GM12873 (cell line): ENCODE results near the gene TSPAN31.

Source experiments
- TF ChIP-seq, protein P1 (sequence below): IDR thresholded peaks from 2 replicates; pipeline ENCODE4 v1.5.1; 2012; ENCODE audit warnings: low read depth, mild to moderate bottlenecking, moderate library complexity, low read length, control low read depth; ENCODE audit not compliant: insufficient read depth; ENCODE audit errors: missing control alignments

TSPAN31 gene, protein sequence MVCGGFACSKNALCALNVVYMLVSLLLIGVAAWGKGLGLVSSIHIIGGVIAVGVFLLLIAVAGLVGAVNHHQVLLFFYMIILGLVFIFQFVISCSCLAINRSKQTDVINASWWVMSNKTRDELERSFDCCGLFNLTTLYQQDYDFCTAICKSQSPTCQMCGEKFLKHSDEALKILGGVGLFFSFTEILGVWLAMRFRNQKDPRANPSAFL

DNA sequence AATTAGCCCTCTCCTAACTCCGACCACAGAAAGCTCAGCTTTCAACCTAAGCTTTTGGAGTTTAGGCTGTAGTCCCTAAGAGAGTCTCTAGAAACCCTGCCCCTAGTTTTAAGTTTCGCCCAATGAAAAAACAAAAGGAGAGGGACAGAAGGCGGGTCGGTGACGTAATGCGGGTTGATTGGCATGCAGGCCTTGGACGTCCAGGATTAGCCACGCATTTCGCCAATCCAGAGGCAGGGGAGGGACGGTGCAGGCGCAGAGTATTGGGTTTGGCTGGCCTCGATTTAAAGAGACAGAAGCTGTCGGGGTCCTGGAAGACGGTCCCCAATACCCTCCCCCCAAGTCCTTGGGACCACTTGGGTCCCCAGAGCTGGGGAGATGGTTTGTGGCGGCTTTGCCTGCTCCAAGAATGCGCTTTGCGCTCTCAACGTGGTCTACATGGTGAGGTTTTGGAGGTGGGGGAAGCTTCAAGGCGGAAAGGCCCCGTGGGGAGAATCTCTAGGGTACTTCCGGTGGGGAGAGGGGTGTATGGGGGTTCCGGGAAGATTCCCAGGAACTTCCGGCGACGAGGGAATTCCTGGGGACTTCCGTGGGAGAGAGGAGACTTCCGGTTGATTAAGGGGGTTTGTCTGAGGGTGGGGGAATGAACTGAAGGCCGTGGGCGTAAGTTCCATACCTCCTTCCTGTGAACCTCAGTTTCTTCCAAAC, at the start of gene TSPAN31:
TSPAN31 (plus strand) TSS at position 263 of the 708 bp plus-strand sequence; CDS start at position 379, 116 bp downstream.
- TF ChIP-seq, protein P1, sequence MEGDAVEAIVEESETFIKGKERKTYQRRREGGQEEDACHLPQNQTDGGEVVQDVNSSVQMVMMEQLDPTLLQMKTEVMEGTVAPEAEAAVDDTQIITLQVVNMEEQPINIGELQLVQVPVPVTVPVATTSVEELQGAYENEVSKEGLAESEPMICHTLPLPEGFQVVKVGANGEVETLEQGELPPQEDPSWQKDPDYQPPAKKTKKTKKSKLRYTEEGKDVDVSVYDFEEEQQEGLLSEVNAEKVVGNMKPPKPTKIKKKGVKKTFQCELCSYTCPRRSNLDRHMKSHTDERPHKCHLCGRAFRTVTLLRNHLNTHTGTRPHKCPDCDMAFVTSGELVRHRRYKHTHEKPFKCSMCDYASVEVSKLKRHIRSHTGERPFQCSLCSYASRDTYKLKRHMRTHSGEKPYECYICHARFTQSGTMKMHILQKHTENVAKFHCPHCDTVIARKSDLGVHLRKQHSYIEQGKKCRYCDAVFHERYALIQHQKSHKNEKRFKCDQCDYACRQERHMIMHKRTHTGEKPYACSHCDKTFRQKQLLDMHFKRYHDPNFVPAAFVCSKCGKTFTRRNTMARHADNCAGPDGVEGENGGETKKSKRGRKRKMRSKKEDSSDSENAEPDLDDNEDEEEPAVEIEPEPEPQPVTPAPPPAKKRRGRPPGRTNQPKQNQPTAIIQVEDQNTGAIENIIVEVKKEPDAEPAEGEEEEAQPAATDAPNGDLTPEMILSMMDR = no peak

DNA sequence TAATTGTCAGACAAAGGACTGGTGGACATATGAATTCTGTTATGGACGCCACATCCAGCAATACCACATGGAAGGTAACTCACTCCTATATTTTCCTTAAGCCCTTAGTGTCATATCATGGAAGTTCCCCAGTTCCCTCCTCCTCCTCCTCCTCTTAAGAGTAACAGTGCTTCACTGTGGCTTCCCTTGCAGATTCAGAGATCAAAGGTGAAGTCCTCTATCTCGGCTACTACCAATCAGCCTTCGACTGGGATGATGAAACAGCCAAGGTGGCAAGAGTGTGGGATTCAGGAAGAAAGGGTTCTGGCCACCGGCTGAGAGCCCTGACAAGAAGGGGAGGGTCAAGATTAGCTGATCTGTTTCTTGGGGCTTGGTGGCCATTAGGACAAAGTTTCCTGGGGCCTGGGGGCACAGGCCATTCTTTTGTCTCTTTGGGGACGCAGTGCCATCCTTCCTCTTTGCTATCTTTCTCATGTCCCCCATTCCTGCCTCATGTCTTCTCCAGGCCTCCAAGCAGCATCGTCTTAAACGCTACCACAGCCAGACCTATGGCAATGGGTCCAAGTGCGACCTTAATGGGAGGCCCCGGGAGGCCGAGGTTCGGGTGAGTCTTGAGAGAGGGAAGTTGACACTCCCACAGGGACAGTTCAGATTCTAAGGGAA, 48.9 kb upstream of the TSPAN31 start:
- TF ChIP-seq, protein P1 = no peak

DNA sequence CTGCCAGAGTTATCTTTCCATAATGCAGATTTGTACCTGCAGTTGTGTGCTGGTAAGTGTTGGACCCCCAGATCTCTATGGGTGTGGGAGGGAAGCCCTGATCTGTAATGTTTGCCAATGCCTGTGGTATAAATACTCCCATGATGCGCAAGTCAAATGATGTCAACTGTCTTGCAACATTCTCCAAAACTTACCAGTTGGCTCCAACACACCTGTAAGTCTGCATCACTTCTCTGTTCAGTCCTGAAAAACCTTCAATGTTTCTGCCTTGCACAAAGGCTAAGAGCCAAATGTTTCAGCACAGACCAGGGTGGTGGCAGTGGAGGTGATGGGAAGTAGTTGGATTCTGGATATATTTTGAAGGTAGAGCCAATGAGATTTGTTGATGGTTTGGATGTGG, 47.8 kb upstream of the TSPAN31 start:
- TF ChIP-seq, protein P1 = no peak

DNA sequence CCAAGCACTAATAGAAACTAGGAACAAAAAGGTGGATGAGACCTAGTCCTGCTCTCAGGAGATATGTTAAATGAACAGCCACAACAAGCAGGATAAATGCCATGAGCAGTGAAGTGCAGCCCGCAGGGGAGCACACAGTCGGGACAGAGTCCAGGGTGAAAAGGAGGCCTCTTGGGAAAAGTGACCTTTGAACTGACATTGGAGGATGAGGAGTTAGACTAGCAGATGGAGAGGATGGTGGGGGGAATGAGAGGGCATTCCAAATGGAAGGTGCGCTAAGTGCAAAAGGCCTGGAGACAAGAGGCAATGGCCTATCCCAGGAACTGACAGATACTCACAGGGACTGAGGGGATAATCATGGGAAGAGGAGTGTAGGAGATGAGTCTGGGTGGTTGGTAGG, 46.4 kb upstream of the TSPAN31 start:
- TF ChIP-seq, protein P1 = no peak

DNA sequence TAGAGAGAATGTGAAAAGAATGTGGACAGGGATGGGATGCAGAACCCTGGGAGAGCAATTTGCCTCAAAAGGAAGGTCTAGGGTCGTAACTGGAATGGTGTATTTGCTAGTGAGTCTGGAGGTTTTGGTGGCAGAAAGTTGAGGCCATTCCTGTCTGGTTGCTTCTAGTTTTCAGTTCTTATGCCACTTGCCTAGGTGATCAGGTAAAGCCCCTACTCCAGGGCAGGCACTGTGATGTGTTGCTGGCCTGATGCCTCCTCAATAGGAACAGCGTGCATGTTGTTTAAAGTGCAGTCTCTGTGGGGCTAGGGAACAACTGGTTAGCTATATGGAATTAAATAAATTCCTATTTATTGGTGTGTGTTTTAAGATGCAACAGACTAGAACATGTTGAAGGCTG, 44.5 kb upstream of the TSPAN31 start:
- TF ChIP-seq, protein P1 = no peak

DNA sequence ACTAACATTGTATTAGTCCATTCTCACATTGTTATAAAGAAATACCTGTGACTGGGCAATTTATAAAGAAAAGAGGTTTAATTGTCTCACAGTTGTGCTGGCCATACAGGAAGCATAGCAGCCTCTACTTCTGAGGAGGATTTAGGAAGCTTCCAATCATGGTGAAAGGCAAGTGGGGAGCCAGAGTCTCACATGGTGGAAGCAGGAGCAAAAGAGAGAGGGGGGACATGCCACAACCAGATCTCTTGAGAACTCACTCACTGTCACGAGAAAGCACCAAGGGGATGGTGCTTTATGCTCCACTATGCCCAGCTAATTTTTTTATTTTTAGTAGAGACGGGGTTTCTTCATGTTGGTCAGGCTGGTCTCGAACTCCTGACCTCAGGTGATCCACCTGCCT, 37.6 kb upstream of the TSPAN31 start:
- TF ChIP-seq, protein P1 = no peak

DNA sequence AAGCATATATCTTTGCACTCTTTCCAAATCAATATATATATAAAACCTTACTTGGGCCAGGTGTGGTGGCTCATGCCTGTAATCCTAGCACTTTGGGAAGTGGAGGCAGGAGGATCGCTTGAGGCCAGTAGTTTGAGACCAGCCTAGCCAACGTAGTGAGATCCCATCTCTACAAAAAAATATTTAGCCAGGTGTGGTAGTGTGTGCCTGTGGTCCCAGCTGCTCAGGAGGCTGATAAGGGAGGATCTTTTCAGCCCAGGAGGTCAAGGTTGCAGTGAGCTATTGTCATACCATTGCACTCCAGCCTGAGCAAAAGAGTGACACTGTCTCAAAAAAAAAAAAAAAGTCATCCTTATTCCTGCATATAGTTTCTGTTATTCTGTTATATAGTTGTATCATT, 36.5 kb upstream of the TSPAN31 start:
- TF ChIP-seq, protein P1 = no peak
